Ishikawa (cell line): ENCODE results near the gene PAFAH1B2.

Source experiments
- CEBPB ChIP-seq: IDR thresholded peaks from 2 replicates; pipeline ENCODE4 v1.6.1; 2012
- CREB1 ChIP-seq: IDR thresholded peaks from 2 replicates; pipeline ENCODE4 v1.6.1; 2012; ENCODE audit warnings: low read depth
- EGR1 ChIP-seq: IDR thresholded peaks from 2 replicates; pipeline ENCODE4 v1.6.1; 2012
- EP300 ChIP-seq: IDR thresholded peaks from 2 replicates; pipeline ENCODE4 v1.6.1; 2012; ENCODE audit warnings: borderline replicate concordance
- FOXM1 ChIP-seq: IDR thresholded peaks from 2 replicates; pipeline ENCODE4 v1.6.1; 2012; ENCODE audit warnings: low read depth, borderline replicate concordance
- NFIC ChIP-seq: IDR thresholded peaks from 2 replicates; pipeline ENCODE4 v1.6.1; 2012
- RAD21 ChIP-seq: IDR thresholded peaks from 2 replicates; pipeline ENCODE4 v1.6.1; 2012; ENCODE audit warnings: low read depth
- REST ChIP-seq: IDR thresholded peaks from 2 replicates; pipeline ENCODE4 v1.6.1; 2012; ENCODE audit warnings: low read depth, mild to moderate bottlenecking
- TAF1 ChIP-seq: IDR thresholded peaks from 2 replicates; pipeline ENCODE4 v1.6.1; 2012; ENCODE audit warnings: low read depth, mild to moderate bottlenecking
- TCF12 ChIP-seq: IDR thresholded peaks from 2 replicates; pipeline ENCODE4 v1.6.1; 2012; ENCODE audit warnings: low read depth
- TEAD4 ChIP-seq: IDR thresholded peaks from 2 replicates; pipeline ENCODE4 v1.6.1; 2012
- USF1 ChIP-seq: IDR thresholded peaks from 2 replicates; pipeline ENCODE4 v1.6.1; 2012
- YY1 ChIP-seq: IDR thresholded peaks from 2 replicates; pipeline ENCODE4 v1.6.1; 2012; ENCODE audit warnings: low read depth
- ZBTB7A ChIP-seq: IDR thresholded peaks from 2 replicates; pipeline ENCODE4 v1.6.1; 2012; ENCODE audit warnings: low read depth
- TF ChIP-seq, protein P1 (sequence below): IDR thresholded peaks from 2 replicates; pipeline ENCODE4 v1.6.1; 2012

The PAFAH1B2 gene

DNA sequence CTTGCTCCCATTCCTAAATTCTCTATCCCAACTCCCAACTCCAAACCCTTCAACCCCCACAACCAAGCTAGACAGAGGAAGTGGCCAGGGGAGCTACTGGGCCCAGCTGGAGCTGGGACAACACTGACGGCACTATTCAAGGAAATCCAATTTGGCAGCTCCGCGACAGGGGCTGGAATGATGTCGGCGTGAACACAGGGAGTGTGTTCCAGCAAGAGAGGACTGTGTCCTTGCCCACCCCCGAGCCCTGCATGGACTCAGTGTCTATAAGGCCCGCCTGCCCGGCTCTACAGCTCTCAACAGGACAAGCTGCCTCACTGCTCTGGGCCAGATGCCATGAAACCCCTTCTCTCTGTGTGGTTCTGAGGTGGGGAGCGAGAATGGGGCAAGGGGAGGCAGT, 76.5 kb downstream of the PAFAH1B2 start:
- TF ChIP-seq CREB1: no peak
- TF ChIP-seq RAD21: no peak
- TF ChIP-seq, protein P1, sequence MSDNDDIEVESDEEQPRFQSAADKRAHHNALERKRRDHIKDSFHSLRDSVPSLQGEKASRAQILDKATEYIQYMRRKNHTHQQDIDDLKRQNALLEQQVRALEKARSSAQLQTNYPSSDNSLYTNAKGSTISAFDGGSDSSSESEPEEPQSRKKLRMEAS: no peak
- no peak for TF ChIP-seq TCF12
- no peak for TF ChIP-seq REST
- no peak for TF ChIP-seq NFIC
- no peak for TF ChIP-seq TEAD4
- no peak for TF ChIP-seq YY1
- TF ChIP-seq FOXM1: no peak
- TF ChIP-seq USF1: no peak
- TF ChIP-seq ZBTB7A: no peak
- TF ChIP-seq EGR1: no peak

DNA sequence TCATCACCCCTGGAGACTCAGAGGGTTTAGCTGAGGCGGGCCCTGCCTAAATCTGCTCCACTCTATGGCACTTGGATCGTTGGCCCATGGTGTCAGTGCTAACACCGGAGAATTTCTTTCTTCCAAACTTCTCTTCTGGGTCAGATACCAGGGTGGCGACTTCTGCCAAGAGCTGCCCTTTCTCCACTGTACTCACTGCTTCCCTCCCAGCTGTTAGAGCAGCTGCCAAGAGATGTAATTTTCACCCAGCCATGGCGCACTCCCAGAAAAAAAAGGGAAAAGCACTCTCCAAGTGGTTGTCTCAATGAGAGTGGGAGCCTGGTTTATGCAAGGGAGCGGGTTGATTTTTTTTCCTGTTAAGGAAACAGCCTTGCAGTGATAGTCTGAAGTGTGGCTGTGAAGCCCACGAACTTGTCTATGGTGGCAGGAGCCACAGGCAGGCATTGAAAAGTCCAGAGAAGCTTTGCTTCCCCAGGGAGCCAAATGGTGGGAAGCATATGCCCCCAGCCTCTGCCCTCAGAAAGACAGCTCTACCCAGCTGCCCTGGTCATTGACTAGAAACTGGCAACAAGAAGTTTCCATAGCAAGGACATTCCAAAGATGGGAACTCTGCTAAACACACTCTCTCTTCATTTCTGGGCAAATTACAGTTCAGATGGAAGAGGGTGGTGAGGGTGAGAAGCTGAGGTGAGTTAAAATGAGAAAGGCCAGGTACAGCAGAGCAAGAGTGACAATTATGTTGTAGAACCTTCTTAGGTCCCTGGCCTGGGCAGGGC, 77.1 kb downstream of the PAFAH1B2 start:
- TF ChIP-seq TCF12 (no peak), CEBPB (no peak), USF1 (no peak), FOXM1 (no peak), NFIC (no peak), TAF1 (no peak), REST (no peak), YY1 (no peak)
- TF ChIP-seq, protein P1: no peak

- TF ChIP-seq FOXM1: no peak
- TF ChIP-seq YY1: peak; percentile 41; the same call in 1 of the 2 replicates
- no peak for TF ChIP-seq REST
- TF ChIP-seq TAF1: no peak
- TF ChIP-seq, protein P1: peak; percentile 10; the same call in 1 of the 2 replicates
- no peak; the same call in 1 of the 2 replicates for TF ChIP-seq RAD21
- TF ChIP-seq EP300: 0 out of 2 replicates have a peak, but pooled peaks have one; percentile 28
- no peak for TF ChIP-seq EGR1
- no peak for TF ChIP-seq CEBPB
- TF ChIP-seq CREB1: no peak
- no peak for TF ChIP-seq USF1
- TF ChIP-seq NFIC: peak; percentile 84
- peak; percentile 40; the same call in 1 of the 2 replicates for TF ChIP-seq TEAD4
- TF ChIP-seq TCF12: no peak
- no peak for TF ChIP-seq ZBTB7A
Observed at GRCh38 chr11:117221775-117222517, 77.9 kb downstream of the PAFAH1B2 start.
